Measurements from ENCODE around the gene CACFD1. TPM values are rescaled to one million over a fixed set of nuclear protein-coding genes. Genes with fewer than 3 reads are reported as not detected.

Gene CACFD1
- total and polyA plus RNA-seq, 2 experiments from 2014 or later: 5.8 to 18.2 TPM

GRCh38 chr9:133472753-133473378 lies 13.1 kb downstream of the CACFD1 start:
- 0 out of 3 replicates have a peak, but pooled peaks cover 2% of the 10 kb centered on the region for H3K4me1 Mint-ChIP-seq
- no peak overlapping the region for H3K4me2 ChIP-seq
- DNase-seq (ENCODE audit: low spot score) (no peak), ATAC-seq (no peak)
- H2AFZ ChIP-seq: no peak overlapping the region
- H3K27ac Mint-ChIP-seq: no peak overlapping the region
- H3K4me1 ChIP-seq (ENCODE audit: insufficient read depth): peaks cover 4% of the 10 kb centered on the region
- TF ChIP-seq POLR2AphosphoS5 (IDR thresholded peaks at IDR 0.05; ENCODE audit: low read depth) (no peak), ETS1 (IDR thresholded peaks at IDR 0.05) (no peak), JUNB (IDR thresholded peaks at IDR 0.05; ENCODE audit: unreplicated experiment) (no peak), NANOG (IDR thresholded peaks at IDR 0.05; ENCODE audit: borderline replicate concordance) (no peak), ZNF331 (CRISPR knock-in tag; IDR thresholded peaks at IDR 0.05; ENCODE audit: low read depth) (no peak), ZNF462 (CRISPR knock-in tag; IDR thresholded peaks at IDR 0.05) (no peak), REST (IDR thresholded peaks at IDR 0.05; ENCODE audit: unreplicated experiment) (no peak), CTCF (conservative IDR thresholded peaks at IDR 0.05; ENCODE audit: low read depth in 2 of 2) (no peak), CREB1 (CRISPR knock-in tag; IDR thresholded peaks at IDR 0.05; ENCODE audit: low read depth) (no peak), ZNF114 (CRISPR knock-in tag; IDR thresholded peaks at IDR 0.05) (no peak), EZH2phosphoT487 (IDR thresholded peaks at IDR 0.05; ENCODE audit: unreplicated experiment) (no peak), EZH2 (IDR thresholded peaks at IDR 0.05; ENCODE audit: low read depth, unreplicated experiment) (no peak), STAT1 (IDR thresholded peaks at IDR 0.05; ENCODE audit: unreplicated experiment) (no peak)
- H3K9me2 ChIP-seq (ENCODE audit: insufficient read depth): no peaks in the 10 kb centered on the region
- peaks cover 8% of the 10 kb centered on the region; the same call in 1 of the 2 replicates for H4K20me1 ChIP-seq (replicated peaks; ENCODE audit: insufficient read depth)
- peaks cover 2% of the 10 kb centered on the region; the same call in 1 of the 2 replicates for H3F3A ChIP-seq (replicated peaks; ENCODE audit: low read depth)
- H3K4me3 ChIP-seq: no peak overlapping the region
- no peaks in the 10 kb centered on the region for H3K9me3 Mint-ChIP-seq
- H3K27me3 Mint-ChIP-seq (ENCODE audit: insufficient read depth, low read depth, poor library complexity): peaks cover 8% of the 10 kb centered on the region
- H3K36me3 Mint-ChIP-seq (ENCODE audit: low read depth): peaks cover 9% of the 10 kb centered on the region; the same call in 2 of the 3 replicates
- H3K27ac ChIP-seq (ENCODE audit: low read depth): no peak overlapping the region
- H3K4me3 Mint-ChIP-seq: no peak overlapping the region
- H3K27me3 ChIP-seq (ENCODE audit: insufficient read depth): no peaks in the 10 kb centered on the region
- peaks cover 8% of the 10 kb centered on the region for H3K79me2 ChIP-seq (replicated peaks; ENCODE audit: insufficient read depth)
- peaks cover 3% of the 10 kb centered on the region; the same call in 1 of the 2 replicates for H3K36me3 ChIP-seq (ENCODE audit: insufficient read depth)

Measured in GM23338 (cell line).